ENCODE data around the gene CEMIP.
A peak's percentile ranks its signal among the peaks of the same experiment; 100 is the strongest.
"Not testable (repeated sequence)": the region's sequence is repeated elsewhere in the genome, so short reads cannot be mapped to it uniquely, and the experiment has no call there.

CEMIP gene

DNA sequence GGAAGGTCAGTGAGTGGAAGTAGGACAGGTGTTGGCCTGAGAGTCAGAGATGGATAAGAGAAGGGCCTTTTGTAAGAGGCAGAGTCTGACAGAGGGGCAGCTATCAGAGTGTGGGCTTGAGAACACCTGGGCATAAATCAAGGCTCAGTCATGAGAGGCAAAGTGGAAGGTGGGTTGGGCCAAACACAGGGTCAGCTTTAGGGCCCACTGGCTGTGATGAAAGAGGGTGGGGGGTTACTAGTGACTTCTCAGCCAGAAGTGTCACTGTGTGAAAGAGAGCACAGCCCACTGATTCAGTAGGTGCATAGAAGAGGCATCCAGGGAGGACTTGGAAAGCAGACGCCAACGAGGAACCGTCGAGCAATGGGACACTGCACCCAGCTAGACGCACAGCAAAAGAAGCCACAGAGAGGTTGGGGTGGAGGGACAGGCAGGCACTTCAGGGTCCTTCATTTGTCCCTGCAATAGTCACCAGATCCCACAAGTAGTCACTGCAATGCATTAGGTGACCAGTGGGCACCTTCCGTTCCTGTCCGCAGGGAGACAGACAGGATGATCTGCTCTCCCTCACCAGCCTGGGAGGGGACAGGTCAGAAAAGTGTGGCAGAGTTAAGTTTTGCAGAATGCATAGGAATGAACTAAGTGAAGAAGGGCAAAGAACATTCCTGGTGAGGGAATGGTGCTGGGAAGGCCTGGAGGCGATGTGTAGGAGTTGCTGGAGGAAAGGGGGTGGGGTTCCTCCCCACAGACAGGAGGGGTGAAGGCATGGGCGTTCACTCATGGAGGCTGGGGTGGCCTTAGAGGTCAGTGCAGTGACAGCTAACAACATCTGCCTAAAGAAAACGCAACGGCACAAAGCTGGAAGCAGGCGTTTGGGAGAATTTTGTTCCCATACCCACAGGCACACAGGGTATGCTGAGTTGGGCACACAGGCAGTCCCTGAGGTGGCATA is 174.1 kb downstream of the CEMIP start:
- DNase-seq (ENCODE audit: low read depth in 2 of 2) = no peak

DNA sequence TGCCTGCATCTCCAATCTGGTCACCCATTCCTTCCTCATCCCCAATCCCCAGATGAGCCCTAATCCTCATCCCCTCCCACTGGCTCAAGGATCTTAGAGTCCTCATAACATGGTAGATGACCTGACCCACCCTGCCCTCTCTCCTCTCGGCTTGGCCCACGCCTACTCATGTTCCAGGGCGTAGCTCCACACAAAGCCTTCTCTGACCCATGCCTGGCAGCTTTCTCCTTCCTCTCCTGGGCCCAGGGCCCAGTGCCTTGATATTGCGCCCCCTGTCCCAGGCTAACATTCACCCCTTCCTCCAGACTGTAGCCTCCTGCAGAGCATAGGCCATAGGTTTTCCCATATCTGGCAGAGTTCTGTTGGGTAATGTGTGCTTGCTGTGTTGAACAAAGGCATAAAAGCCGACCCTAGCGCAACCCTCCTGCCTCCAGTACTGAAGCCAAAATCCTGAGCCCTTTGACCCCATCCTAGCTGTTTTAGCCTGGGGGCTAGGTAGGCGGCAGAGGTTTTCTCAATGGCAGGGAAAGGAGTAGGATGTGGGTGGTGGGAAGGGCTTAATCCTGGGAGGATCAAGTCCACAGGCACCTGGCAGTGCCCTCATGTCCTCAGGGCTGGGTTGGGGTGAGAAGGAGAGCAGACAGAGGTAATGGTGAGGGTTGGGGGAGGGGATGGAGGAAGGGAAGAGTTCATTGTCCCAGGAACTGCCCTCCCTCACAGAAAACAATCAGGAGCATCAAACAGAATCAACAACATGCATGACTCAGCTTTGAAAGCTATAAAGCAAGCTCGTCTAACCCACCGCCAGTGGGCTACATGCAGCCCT is 175.0 kb downstream of the CEMIP start:
- no peak for DNase-seq (ENCODE audit: low read depth in 2 of 2)

DNA sequence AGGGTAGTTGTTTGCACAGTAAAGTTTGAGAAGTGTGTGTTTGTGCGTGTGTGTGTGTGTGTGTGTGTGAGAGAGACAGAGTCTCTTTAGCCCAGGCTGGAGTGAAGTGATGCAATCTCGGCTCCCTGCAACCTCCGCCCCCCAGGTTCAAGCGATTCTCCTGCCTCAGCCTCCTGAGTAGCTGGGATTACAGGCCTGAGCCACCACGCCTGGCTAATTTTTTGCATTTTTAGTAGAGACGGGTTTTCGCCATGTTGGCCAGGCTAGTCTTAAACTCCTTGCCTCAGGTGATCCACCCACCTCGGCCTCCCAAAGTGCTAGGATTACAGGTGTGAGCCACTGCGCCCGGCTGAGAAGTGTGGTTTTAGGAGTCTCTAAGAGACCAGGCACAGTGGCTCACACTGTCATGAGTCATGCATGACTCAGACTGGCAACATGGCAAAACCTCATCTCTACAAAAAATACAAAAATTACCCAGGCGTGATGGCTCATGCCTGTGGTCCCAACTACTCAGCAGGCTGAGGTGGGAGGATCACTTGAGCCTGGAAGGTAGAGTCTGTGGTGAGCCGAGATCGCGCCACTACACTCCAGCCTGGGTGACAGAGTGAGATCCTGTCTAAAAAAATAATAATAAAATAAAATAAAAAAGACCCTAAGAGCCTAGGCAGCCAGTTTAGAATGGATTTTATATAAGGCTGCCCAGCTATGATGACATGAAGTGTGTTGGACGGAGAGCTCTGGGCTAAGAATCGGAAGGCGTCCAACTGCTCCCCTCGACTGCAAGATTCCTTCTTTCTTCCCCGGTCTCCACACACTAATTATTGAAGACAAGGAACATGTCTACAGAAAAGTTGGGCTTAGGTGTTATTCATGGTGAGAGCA is 176.6 kb downstream of the CEMIP start:
- not testable (repeated sequence) for DNase-seq (ENCODE audit: low read depth in 2 of 2)

DNA sequence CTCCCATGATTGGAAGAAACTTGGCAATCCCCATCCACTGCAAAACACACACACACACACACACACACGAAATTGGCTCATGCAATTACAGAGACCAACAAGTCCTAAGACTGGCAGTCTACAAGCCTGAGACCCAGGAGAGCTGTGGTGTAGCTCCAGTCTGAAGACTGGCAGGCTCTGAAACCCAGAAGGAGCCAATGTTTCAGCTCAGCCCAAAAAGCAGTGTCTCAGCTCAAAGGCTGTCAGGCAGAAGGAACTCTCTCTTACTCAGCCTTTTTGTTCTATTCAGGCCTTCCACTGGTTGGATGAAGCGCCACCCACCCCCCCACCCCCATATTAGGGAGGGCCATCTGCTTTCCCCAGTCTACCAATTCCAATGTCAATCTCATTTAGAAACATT is 178.4 kb downstream of the CEMIP start:
- DNase-seq (ENCODE audit: low read depth in 2 of 2) = no peak

DNA sequence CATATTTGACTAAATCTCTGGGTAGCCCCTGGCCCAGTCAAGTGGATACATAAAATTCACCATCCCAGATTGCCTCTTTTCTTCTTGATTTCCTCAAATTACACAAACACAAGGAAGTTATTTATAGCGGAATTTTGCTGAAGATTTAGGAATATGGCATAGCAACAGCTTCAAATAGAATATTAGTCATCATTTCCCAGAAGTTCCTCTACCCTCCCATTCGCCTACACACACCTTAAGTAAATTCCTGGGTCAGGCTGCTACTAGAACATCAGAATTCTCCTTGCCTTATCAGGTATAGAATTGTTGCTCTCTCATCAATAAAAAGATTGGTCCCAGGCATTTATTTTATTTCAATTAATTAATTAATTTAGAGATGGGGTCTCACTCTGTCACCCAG is 178.8 kb downstream of the CEMIP start:
- DNase-seq (ENCODE audit: low read depth in 2 of 2) = no peak

DNA sequence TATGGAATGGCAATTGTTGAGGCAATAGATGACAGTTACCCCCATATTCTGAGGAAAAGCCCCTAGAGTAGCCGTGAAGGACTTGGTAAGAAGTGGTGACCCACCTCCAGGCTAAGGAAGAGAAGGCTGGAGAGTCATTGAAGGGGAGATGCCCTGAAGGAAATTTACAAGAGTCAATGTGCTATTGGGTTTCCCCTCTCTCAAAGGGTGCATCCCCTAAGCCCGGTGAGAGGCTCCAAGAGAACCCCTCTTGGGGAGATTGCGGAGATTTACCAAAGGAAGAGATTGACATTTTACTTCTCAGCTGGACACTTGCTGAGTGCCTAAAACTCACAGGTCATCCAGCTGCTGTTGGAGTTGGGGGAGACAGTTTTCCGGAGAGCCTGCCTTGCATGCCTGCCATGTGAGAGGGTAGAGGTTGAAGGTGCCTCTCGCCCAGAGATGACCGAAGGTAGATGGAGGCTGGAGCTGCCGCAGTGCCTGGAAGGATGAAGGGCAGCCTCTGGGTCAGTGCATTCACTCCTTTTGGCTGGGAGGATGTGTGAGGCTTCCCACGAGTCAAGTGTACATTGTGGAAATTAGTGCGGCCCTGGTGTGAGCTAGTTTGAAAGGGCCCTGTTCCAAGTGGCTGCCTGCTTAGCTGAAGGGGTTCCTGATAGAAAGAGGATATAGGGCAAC is 179.8 kb downstream of the CEMIP start:
- DNase-seq (ENCODE audit: low read depth in 2 of 2) = no peak

DNA sequence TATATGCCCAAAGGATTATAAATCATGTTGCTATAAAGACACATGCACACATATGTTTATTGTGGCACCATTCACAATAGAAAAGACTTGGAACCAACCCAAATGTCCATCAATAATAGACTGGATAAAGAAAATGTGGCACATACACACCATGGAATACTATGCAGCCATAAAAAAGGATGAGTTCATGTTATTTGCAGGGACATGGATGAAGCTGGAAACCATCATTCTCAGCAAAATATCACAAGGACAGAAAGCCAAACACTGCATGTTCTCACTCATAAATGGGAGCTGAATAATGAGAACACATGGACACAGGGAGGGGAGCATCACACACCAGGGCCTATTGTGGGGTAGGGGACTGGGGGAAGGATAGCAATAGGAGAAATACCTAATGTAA is 186.3 kb downstream of the CEMIP start:
- not testable (repeated sequence) for DNase-seq (ENCODE audit: low read depth in 2 of 2)

DNA sequence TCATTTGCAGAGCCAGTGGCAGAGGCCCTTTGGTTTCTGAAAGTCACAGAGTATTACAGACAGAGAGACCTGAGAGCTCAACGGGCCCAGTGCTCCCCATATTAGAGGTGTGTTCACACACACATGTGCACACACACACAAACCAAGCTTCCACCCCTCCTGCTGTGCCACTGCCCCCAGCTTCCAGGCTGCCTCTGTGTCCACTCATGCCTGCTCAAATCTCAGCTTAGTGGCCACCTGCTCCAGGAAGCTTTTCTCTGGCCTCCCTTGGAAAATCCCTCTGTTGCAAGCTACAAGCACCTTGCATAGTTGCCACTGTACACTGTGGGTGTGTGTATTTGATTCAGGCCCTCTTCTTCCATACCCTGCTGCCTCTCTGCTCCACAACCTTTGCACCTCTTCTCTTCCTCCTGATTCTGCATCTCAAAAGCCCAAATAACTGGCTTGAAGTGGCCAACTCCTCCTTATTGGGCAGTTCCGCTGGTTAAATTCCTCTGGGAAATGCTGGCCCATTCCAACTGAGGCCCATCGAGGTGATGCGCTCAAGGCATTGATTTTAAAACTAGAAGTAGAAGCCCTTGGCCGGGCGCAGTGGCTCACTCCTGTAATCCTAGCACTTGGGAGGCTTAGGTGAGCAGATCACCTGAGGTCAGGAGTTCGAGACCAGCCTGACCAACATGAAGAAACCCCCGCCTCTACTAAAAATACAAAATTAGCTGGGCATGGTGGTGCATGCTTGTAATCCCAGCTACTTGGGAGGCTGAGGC is 187.4 kb downstream of the CEMIP start:
- DNase-seq (ENCODE audit: low read depth in 2 of 2) = no peak

DNA sequence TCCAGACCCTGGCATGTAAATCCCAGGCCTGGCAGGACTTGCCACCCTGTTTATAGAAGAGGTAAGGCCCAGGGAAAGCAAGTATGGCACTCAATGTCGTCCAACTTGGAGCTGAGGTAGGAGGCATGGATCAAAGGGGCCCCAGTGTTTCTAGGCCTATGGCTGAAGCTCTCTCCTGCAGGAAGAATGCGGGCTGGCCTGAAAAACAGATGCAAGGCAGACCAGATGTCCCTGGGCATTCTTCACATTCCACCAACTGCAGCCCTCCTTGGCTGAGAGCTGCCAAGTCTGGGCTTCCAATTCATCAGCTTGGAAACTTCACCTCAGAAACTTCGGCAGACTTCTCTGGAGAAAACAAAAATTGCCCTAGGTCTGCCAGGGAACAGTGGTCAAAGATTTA is 188.3 kb downstream of the CEMIP start:
- no peak for DNase-seq (ENCODE audit: low read depth in 2 of 2)

DNA sequence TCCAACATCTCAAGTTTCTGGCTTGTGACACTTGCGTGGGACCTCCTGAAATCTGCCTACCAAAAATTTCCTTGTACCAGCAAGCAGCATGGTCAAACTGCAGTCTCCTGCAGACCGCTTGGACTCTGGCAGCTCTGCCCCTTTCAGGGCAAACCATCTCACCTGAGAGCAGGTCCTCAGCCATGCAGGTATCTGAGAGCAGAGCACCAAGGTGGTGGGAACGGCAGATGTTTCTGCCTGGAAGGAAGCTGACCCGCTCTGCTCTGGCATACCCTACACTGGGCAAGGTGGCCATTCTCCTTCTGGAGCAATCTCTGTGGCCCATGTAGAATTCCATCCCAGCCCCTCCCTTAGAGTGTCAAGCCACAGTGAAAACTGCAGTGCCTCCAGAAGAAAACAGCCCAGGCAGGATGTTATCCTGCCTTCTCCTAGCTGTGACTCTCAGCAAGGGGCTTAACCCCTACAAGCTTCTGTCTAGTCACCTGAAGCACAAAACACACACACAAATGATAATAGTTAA is 188.9 kb downstream of the CEMIP start:
- no peak for DNase-seq (ENCODE audit: low read depth in 2 of 2)

DNA sequence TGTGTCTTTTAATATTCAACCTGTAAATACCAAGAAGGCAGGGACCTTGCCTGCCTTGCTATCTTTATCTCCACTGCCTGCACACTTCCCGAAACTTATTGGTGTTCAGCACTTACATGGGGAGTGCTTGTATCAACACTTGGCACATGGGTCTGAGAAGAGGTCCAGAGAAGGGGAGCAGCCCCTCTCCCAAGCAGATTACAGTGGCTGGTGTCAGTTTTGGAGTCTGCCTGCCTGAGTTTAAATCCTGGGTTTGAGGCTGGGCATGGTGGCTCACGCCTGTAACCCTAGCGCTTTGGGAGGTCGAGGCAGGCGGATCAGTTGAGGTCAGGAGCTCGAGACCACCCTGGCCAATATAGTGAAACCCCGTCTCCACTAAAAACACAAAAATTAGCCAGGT is 190.1 kb downstream of the CEMIP start:
- DNase-seq (ENCODE audit: low read depth in 2 of 2) = no peak

DNA sequence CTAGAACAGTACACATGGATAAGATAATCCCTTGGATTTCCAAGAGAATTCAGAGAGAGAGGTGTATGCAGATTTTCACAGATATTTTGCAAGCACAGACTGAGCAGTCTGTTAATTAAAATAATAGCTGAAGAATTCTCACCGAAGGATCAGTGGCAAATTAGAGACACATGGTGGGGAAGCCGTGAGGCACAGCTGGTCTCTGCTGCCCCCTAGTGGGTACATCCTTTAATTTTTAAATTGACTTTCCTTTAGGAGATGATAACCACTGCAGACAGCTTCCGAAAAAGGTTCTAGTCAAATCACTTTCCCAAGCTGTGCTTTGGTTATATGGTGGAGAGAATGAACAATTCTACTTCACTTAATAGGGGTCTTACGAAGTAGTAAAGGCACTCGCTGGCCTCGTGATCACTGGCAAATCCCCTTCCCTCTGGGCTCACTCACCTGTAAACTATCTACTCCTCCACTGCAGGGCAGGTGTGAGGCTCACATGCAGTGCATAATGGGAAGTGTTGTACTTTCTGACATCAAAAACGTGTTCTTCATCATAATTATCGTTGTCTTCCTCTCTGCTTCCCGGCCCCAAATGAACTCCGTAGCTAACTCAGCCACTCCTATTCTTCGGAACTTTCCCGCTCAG is 191.0 kb downstream of the CEMIP start:
- DNase-seq (ENCODE audit: low read depth in 2 of 2) = peak; percentile 24 to 41

DNA sequence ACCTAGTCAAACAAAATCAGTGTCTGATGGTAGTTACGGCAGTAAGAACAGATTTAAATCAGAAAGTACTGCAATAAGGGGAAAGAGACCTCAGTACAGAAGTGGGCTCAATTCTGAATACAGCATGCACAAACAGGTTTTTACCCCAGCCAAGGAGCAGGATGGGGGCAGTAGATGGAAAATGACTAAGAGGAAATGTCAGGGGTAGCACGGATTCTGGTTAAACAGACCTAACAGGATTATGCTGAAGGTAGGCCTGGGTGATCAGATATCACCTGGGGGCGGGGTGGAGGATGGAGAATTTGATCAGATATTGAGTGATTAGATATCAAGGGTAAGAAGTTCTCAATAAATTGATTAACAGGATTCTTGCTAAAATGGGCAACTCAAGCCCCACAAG is 191.5 kb downstream of the CEMIP start:
- DNase-seq (ENCODE audit: low read depth in 2 of 2) = no peak

DNA sequence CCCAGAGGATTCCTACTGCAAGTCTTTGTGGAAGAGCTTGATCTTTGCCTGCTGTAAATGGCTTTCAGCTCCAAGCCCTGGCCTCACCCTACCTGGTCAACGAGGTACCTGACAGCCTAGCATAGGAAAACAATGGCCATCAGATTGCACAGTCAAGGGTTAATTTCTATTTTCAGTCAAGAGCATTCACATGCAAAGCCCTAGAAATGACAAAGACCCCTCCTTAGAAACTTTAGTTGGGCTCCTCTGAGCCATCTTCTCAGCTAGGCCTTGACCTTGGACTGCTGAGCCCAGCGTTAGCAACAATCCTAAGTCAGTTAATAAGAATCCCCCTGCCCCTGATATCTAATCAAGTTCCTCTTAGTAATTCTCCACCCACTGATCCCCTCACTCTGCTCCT is 192.0 kb downstream of the CEMIP start:
- DNase-seq (ENCODE audit: low read depth in 2 of 2) = no peak

DNA sequence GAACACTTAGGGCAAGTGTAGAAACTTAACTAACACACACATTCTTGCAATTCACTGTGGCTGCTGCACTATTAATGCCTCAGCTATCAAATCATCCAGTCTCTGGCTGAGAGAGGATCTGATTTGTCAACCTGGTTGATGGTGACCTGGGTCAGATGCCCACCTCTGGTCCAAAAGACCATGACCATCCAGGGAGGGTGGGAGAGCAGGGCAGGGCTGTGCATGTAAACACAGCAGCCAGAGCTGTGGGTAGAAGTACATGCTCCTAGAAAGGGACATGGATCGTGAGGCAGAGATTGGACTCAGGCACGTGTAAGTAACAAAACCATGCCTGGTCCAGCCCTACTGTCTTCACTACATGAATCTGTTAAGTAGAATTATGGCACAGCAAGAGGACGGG is 193.1 kb downstream of the CEMIP start:
- DNase-seq (ENCODE audit: low read depth in 2 of 2) = no peak

DNA sequence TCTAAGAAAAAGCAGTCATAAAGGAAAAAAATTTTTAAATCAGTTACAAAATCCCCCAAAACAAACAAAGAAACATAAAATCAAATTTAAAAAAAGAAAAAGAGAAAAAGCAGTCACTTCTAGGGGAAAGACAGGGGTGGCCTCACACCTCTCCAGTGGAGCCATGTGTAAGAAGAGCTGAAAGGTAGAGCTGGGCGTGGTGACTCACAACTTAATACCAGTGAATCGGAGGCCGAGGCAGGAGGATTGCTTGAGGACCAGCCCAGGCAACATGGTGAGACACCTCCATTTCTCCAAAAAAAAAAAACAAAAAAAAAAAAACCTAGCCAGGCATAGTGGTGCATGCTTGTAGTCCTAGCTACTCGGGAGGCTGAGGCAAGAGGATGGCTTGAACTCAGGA is 195.7 kb downstream of the CEMIP start:
- DNase-seq (ENCODE audit: low read depth in 2 of 2) = no peak

DNA sequence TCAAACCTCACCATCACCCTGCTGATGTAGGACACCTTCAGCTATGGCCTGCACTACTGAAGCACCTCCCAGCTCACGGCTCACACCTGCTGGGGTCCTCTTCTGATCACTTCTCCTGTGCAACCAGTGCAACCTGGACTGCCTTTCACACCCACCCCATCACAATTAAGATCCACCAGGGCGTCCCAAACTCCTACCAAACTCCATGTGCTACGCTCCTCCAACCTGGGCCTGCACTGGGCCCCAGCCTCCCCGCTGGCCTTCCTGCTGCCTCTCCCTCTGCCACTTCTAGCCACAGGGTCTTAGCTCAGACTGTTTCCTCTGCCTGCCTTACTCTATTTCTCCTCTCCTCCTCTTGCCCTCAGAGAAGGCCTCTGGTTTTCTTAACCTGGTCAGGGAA is 197.7 kb downstream of the CEMIP start:
- no peak for DNase-seq (ENCODE audit: low read depth in 2 of 2)

DNA sequence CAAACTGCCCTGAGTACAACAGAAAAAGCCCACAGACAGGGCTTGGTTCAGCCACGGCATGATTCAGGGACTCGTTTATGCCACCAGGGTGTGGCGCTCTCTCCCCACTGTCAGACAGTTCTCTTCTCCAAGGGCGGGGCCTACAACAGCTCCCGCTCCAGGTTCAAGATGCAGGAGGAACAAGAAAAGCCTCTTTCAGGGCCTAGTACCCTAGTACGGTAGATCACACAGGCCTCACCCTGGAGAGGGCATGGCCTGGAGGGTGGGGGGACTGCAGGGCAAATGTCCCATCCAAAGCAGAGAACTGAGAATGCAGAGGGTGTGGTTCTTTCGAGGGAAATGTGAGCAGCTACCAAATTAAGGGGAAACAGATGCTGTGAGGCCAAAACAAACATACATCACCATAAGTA is 198.5 kb downstream of the CEMIP start:
- DNase-seq (ENCODE audit: low read depth in 2 of 2) = no peak

DNA sequence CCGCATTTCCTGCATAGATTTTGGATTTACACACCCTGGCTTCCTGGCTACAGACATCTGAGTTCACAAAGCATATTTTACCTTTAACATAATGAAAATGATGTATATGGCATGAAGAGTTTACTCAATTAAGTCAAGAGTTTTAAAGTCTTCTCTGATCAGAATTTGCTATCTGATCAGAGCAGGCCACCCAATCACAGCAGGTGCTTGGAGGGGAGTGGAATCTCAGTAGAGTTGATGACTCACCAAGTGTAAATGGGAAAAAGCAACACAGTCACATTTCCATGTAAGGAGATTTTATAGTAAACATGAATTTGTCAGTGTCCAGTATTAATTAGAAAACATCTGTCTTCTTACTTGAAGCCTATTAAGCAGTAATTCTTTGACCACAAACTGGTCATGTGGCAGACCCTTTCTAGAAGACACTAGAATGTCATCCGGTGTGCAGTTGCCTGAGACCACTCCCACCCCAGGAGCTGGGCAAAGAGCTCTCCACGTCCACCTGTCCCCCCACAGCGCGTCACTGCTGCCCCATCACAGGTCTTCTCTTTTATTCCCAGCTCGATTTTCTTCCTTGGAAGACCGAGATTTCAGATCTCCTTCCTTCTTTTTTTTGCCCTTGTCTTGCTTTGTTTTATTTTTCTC is 199.6 kb downstream of the CEMIP start:
- no peak for DNase-seq (ENCODE audit: low read depth in 2 of 2)
